ENCODE measurements around the gene USP31.

Gene USP31

GRCh38 chr16:23137818-23138217 is 11.4 kb downstream of the USP31 start:
- TF ChIP-seq CTCF (IDR thresholded peaks at IDR 0.05; ENCODE audit: control insufficient read depth, insufficient read depth, low read depth, low read length, missing control alignments) = no peak
- no peak overlapping the region for H3K4me3 ChIP-seq (ENCODE audit: control insufficient read depth, low read depth, low read length)
- no peak for DNase-seq (ENCODE audit: low read depth)

- no peak overlapping the region for H3K4me3 ChIP-seq (ENCODE audit: control insufficient read depth, low read depth, low read length)
- no peak for TF ChIP-seq CTCF (IDR thresholded peaks at IDR 0.05; ENCODE audit: control insufficient read depth, insufficient read depth, low read depth, low read length, missing control alignments)
- no peak for DNase-seq (ENCODE audit: low read depth)
Measured at GRCh38 chr16:23137256-23137655, 12.0 kb downstream of the USP31 start.

GRCh38 chr16:23134274-23134673 is 15.0 kb downstream of the USP31 start:
- no peak overlapping the region for H3K4me3 ChIP-seq (ENCODE audit: control insufficient read depth, low read depth, low read length)
- DNase-seq (ENCODE audit: low read depth) = no peak
- TF ChIP-seq CTCF (IDR thresholded peaks at IDR 0.05; ENCODE audit: control insufficient read depth, insufficient read depth, low read depth, low read length, missing control alignments) = no peak

- H3K4me3 ChIP-seq (ENCODE audit: control insufficient read depth, low read depth, low read length) = peak overlapping the region; percentile 14
- DNase-seq (ENCODE audit: low read depth) = no peak
- TF ChIP-seq CTCF (IDR thresholded peaks at IDR 0.05; ENCODE audit: control insufficient read depth, insufficient read depth, low read depth, low read length, missing control alignments) = no peak
Measured at GRCh38 chr16:23132775-23133463, 16.3 kb downstream of the USP31 start.

- no peak for DNase-seq (ENCODE audit: low read depth)
- no peak overlapping the region for H3K4me3 ChIP-seq (ENCODE audit: control insufficient read depth, low read depth, low read length)
- TF ChIP-seq CTCF (IDR thresholded peaks at IDR 0.05; ENCODE audit: control insufficient read depth, insufficient read depth, low read depth, low read length, missing control alignments) = no peak
Measured at GRCh38 chr16:23131931-23132621, 17.2 kb downstream of the USP31 start.

- TF ChIP-seq CTCF (IDR thresholded peaks at IDR 0.05; ENCODE audit: control insufficient read depth, insufficient read depth, low read depth, low read length, missing control alignments) = no peak
- no peak overlapping the region for H3K4me3 ChIP-seq (ENCODE audit: control insufficient read depth, low read depth, low read length)
- no peak for DNase-seq (ENCODE audit: low read depth)
Measured at GRCh38 chr16:23131436-23131835, 17.8 kb downstream of the USP31 start.
